ENCODE data around the gene PRUNE1. TPM values are rescaled to one million over a fixed set of nuclear protein-coding genes. Genes with fewer than 3 reads are reported as not detected.
A peak's percentile ranks its signal among the peaks of the same experiment; 100 is the strongest.

Gene PRUNE1
- total and polyA plus RNA-seq, 2 of the 4 experiments (the other 2 are of a cell fraction) = 7.9 to 9.4 TPM

GRCh38 chr1:151059109-151060006, 51.1 kb downstream of the PRUNE1 start, which contains the start of gene CDC42SE1:
TSS of gene CDC42SE1 (minus strand) at chr1:151059622. CDS start at chr1:151055730, 3,892 bp downstream.
- H2BK15ac ChIP-seq (ENCODE audit: low read depth, low read length) = peak within 1 kb of the TSS; percentile 91; the same call in 2 of the 3 replicates
- H3K18ac ChIP-seq (ENCODE audit: low read depth, low read length) = peak within 1 kb of the TSS; percentile 78
- CTCF ChIA-PET = interaction anchor here (0.6 to 0.9 kb wide), 3 partner anchors 8 to 1161 kb away, joined by 3 to 5 read pairs (median 3); no protein-coding TSS in a partner anchor
- POLR2A ChIA-PET (ENCODE audit: unreplicated experiment) = interaction anchor here (0.7 to 1.0 kb wide), 3 partner anchors 11 to 224 kb away, joined by 3 to 4 read pairs (median 3); no protein-coding TSS in a partner anchor
- peak within 1 kb of the TSS; percentile 96 for H2AFZ ChIP-seq (replicated peaks; ENCODE audit: low read length, poor library complexity)
- H2AK5ac ChIP-seq (ENCODE audit: low read depth, low read length) = peak within 1 kb of the TSS; percentile 91
- H3K36me3 ChIP-seq (ENCODE audit: control insufficient read depth, insufficient read depth, low read length) = peaks cover 22% of the 10 kb centered on the region
- peak within 1 kb of the TSS; percentile 99 for H3K27ac ChIP-seq (ENCODE audit: insufficient read depth, low read length)
- peak within 1 kb of the TSS; percentile 54 to 95 for H4K8ac ChIP-seq (ENCODE audit: low read depth in 2 of 2, low read length in 2 of 2)
- H2AK9ac ChIP-seq (replicated peaks; ENCODE audit: low read depth, low read length, poor library complexity) = peak within 1 kb of the TSS; percentile 99
- H4K91ac ChIP-seq (ENCODE audit: insufficient read depth, low read depth, low read length) = peak within 1 kb of the TSS; percentile 89
- dilution Hi-C loops (cut with HindIII; ENCODE audit: low sequenced_read_pairs, unreplicated experiment) (no loop called here), in situ Hi-C loops (cut with MboI; ENCODE audit: low sequenced_read_pairs) (no loop called here), intact Hi-C loops (cut with micrococcal nuclease) (loop anchor here (5.0 kb wide), 1 partner anchor 52 kb away; the partner anchor contains the start of genes MINDY1 and PRUNE1)
- ATAC-seq (ENCODE audit: low read depth) (peak; percentile 76), DNase-seq (peak; percentile 80)
- H3K23ac ChIP-seq (ENCODE audit: low read depth, low read length) = peak within 1 kb of the TSS; percentile 96
- H4K5ac ChIP-seq (ENCODE audit: low read depth, low read length) = peak within 1 kb of the TSS; percentile 91
- H3K9ac ChIP-seq (ENCODE audit: low read depth, low read length) = peak within 1 kb of the TSS; percentile 98
- H2BK5ac ChIP-seq (ENCODE audit: low read depth, low read length, poor library complexity, severe bottlenecking) = peak within 1 kb of the TSS; percentile 100
- 0% methylated on average over 25 of the region's 58 CpGs; no CpG with 5 or more reads in 1 of the 2 experiments for WGBS, 2 experiments (ENCODE audit: extremely low coverage in 2 of 2, insufficient read length in 1 of 2)
- peak within 1 kb of the TSS; percentile 99 for H3K14ac ChIP-seq (replicated peaks; ENCODE audit: low read depth, low read length)
- peak within 1 kb of the TSS; percentile 36 for H2BK20ac ChIP-seq (ENCODE audit: low read depth, low read length)
- H3K56ac ChIP-seq (ENCODE audit: extremely low read depth, insufficient read depth, low read length) = peak within 1 kb of the TSS; percentile 94
- H4K20me1 ChIP-seq (ENCODE audit: insufficient read depth, low read length) = peaks cover 45% of the 10 kb centered on the region
- H3K4me3 ChIP-seq (ENCODE audit: insufficient read depth, low read depth, low read length) = peak within 1 kb of the TSS; percentile 89
- no TSS peak for BruUV-seq (replicated peaks)
- peak within 1 kb of the TSS; percentile 98 for H3K4me2 ChIP-seq (ENCODE audit: low read depth, low read length)
- peaks cover 29 to 67% of the 10 kb centered on the region in 2 experiments for H3K79me1 ChIP-seq (ENCODE audit: low read depth in 1 of 2, low read length in 2 of 2)
- peak within 1 kb of the TSS; percentile 97 for H3K4ac ChIP-seq (ENCODE audit: low read depth, low read length)
- peaks cover 15% of the 10 kb centered on the region for H3K4me1 ChIP-seq (ENCODE audit: control insufficient read depth, insufficient read depth, low read length)
- H3K9me1 ChIP-seq (ENCODE audit: insufficient read depth, low read length) = peaks cover 23% of the 10 kb centered on the region
- no peaks in the 10 kb centered on the region for H3K9me3 ChIP-seq (ENCODE audit: control insufficient read depth, insufficient read depth, low read length)
- peak within 1 kb of the TSS; percentile 87 for H2BK120ac ChIP-seq (ENCODE audit: low read depth, low read length)
- H3K27me3 ChIP-seq (ENCODE audit: control insufficient read depth, insufficient read depth, low read length) = no peaks in the 10 kb centered on the region
- no peak for TF ChIP-seq BHLHE40 (IDR thresholded peaks at IDR 0.05; ENCODE audit: low read depth, low read length)
- TF ChIP-seq NFE2L2 (IDR thresholded peaks at IDR 0.05; ENCODE audit: low read depth, low read length) = no peak
- TF ChIP-seq MAZ (IDR thresholded peaks at IDR 0.05; ENCODE audit: borderline replicate concordance, low read depth, low read length) = peak; percentile 76
- TF ChIP-seq RAD21 (IDR thresholded peaks at IDR 0.05; ENCODE audit: low read length) = peak; percentile 40
- TF ChIP-seq ELK1 (IDR thresholded peaks at IDR 0.05; ENCODE audit: borderline replicate concordance, low read depth, low read length) = no peak
- peak; percentile 79 for TF ChIP-seq CTCF (conservative IDR thresholded peaks at IDR 0.05; ENCODE audit: low read depth, low read length)
- TF ChIP-seq SMC3 (IDR thresholded peaks at IDR 0.05; ENCODE audit: low read depth, low read length) = peak; percentile 19; the same call in 1 of the 2 replicates
- TF ChIP-seq CHD1 (IDR thresholded peaks at IDR 0.05; ENCODE audit: low read depth, low read length) = peak; percentile 85; the same call in 1 of the 2 replicates
- TF ChIP-seq MAFK (IDR thresholded peaks at IDR 0.05; ENCODE audit: low read depth, low read length) = no peak
- peak; percentile 98 for TF ChIP-seq CEBPB (IDR thresholded peaks at IDR 0.05; ENCODE audit: low read depth, low read length)
- TF ChIP-seq MXI1 (IDR thresholded peaks at IDR 0.05; ENCODE audit: borderline replicate concordance, low read depth, low read length) = no peak
- TF ChIP-seq RCOR1 (IDR thresholded peaks at IDR 0.05; ENCODE audit: insufficient replicate concordance, low read length) = no peak
- no peak for TF ChIP-seq RFX5 (IDR thresholded peaks at IDR 0.05; ENCODE audit: low read depth, low read length)

Data from IMR-90 (cell line).